OCI-LY3 (cell line): ENCODE measurements around the gene ADAMTS3.

Experiments used
- H2AFZ ChIP-seq: fragments of 200-600, 300-600 bp; shearing (Covaris generic); 2 replicates; pipeline ENCODE4 v1.6.0; 2014; ENCODE audit warnings: antibody characterized with exemption, low read depth, low read length
- H3K27ac ChIP-seq: fragments of 200-600, 300-600 bp; sonication (generic); 2 replicates; pipeline ENCODE4 v1.5.1; 2014; ENCODE audit warnings: mild to moderate bottlenecking, low read length, moderate library complexity, mixed read lengths
- H3K27me3 ChIP-seq: fragments of 200-600, 300-600 bp; sonication (generic); 2 replicates; pipeline ENCODE4 v1.6.1; 2014; ENCODE audit warnings: low read depth, low read length, mixed read lengths
- H3K36me3 ChIP-seq: fragments of 200-600, 300-600 bp; sonication (generic); replicated peaks from 2 replicates; pipeline ENCODE3; 2014; ENCODE audit warnings: low read depth, low read length, mixed read lengths
- H3K4me1 ChIP-seq: fragments of 300-600, 200-600 bp; sonication (generic); 2 replicates; pipeline ENCODE4 v1.6.1; 2014; ENCODE audit warnings: low read length, mixed read lengths
- H3K4me2 ChIP-seq: fragments of 200-600, 300-600 bp; sonication (generic); 2 replicates; pipeline ENCODE4 v1.6.1; 2014; ENCODE audit warnings: low read length, mixed read lengths
- H3K4me3 ChIP-seq: fragments of 300-600, 200-600 bp; sonication (generic); 2 replicates; pipeline ENCODE4 v1.5.1; 2014; ENCODE audit warnings: antibody characterized with exemption, mild to moderate bottlenecking, low read length, moderate library complexity
- H3K79me2 ChIP-seq: fragments of 300-600, 200-600 bp; shearing (Covaris generic); 2 replicates; pipeline ENCODE4 v1.6.1; 2014; ENCODE audit warnings: mild to moderate bottlenecking, low read length, mixed read lengths
- H3K9ac ChIP-seq: fragments of 300-600, 200-600 bp; shearing (Covaris generic); 2 replicates; pipeline ENCODE4 v1.6.0; 2014; ENCODE audit warnings: mild to moderate bottlenecking, low read length, moderate library complexity
- H3K9me3 ChIP-seq: fragments of 200-600, 300-600 bp; shearing (Covaris generic); 2 replicates; pipeline ENCODE4 v1.6.1; 2014; ENCODE audit warnings: low read length, mixed read lengths; ENCODE audit not compliant: insufficient read depth
- H4K20me1 ChIP-seq: fragments of 200-600, 300-600 bp; sonication (generic); 2 replicates; pipeline ENCODE4 v1.6.1; 2016; ENCODE audit warnings: low read length, mixed read lengths; ENCODE audit not compliant: insufficient read depth
- CTCF ChIP-seq: fragments of 200-600, 300-600 bp; sonication (generic); IDR thresholded peaks from 2 replicates; pipeline ENCODE4 v1.5.1; 2014; ENCODE audit warnings: antibody characterized with exemption, low read length, low read depth
- EZH2phosphoT487 ChIP-seq: fragments of 200-600 bp; shearing (Covaris generic); IDR thresholded peaks from 2 replicates; pipeline ENCODE4 v1.6.1; 2018; ENCODE audit warnings: antibody characterized with exemption, mixed run types, low read depth

ADAMTS3 gene

DNA sequence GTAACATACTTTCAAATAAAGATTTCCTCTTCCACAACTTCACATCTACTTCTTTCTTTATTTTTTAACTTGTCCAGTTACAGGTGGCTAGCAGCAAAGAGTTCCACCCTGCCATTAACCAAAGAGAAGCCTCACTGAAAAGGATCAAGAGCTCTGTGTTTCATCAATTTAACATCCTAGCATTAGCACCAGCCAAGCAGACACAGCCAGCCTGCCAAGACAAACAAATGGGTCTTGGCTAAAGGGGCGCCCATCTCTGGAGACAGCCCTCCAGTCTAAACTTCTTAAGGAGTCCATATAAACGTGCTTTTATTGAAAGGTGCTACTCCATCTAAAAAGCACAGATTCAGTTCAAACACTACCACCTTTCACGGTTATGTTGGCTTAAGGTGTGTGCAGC, 105.3 kb downstream of the ADAMTS3 start:
- Histone ChIP-seq H3K4me1 (no peaks in the 10 kb centered on the region), H3K79me2 (no peaks in the 10 kb centered on the region), H3K4me2 (no peak overlapping the region), H4K20me1 (no peaks in the 10 kb centered on the region), H3K9me3 (no peaks in the 10 kb centered on the region), H3K9ac (no peak overlapping the region), H3K27me3 (no peaks in the 10 kb centered on the region), H3K4me3 (no peak overlapping the region), H2AFZ (no peak overlapping the region), H3K27ac (no peak overlapping the region), H3K36me3 (no peaks in the 10 kb centered on the region)
- TF ChIP-seq EZH2phosphoT487 (no peak), CTCF (no peak)

GRCh38 chr4:72457158-72457557, 111.9 kb downstream of the ADAMTS3 start:
- no peaks in the 10 kb centered on the region for H3K79me2 ChIP-seq
- H3K4me3 ChIP-seq, result no peak overlapping the region
- H3K9me3 ChIP-seq, result no peaks in the 10 kb centered on the region
- TF ChIP-seq EZH2phosphoT487 (no peak), CTCF (no peak)
- no peaks in the 10 kb centered on the region for H4K20me1 ChIP-seq
- H3K27ac ChIP-seq, result no peak overlapping the region
- no peak overlapping the region for H3K4me2 ChIP-seq
- H3K4me1 ChIP-seq, result no peaks in the 10 kb centered on the region
- H3K36me3 ChIP-seq, result no peaks in the 10 kb centered on the region
- H3K27me3 ChIP-seq, result no peaks in the 10 kb centered on the region
- no peak overlapping the region for H2AFZ ChIP-seq
- H3K9ac ChIP-seq, result no peak overlapping the region

DNA sequence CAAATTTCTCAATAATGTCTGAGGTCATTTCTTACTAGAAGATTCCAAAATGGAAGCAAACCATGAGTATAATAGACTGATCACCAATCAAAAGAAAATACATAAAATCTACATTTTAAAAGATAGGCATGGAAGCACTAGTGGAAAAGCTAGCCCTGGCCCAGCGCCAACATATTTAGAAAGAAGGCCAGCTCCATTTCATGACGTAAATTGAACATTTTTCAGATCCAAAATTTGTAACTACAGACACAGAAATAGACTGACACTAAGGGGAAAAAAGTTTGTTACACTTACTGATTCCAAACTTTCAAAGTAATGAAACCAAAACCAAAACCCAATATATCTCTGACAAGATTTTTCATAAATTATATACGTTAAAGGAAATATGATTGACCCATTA, 117.7 kb downstream of the ADAMTS3 start:
- Histone ChIP-seq H3K9me3 (no peaks in the 10 kb centered on the region), H3K4me2 (no peak overlapping the region), H3K9ac (no peak overlapping the region), H3K4me1 (no peaks in the 10 kb centered on the region), H4K20me1 (no peaks in the 10 kb centered on the region), H3K4me3 (no peak overlapping the region), H3K27me3 (no peaks in the 10 kb centered on the region), H3K36me3 (no peaks in the 10 kb centered on the region), H2AFZ (no peak overlapping the region), H3K79me2 (no peaks in the 10 kb centered on the region), H3K27ac (no peak overlapping the region)
- no peak for TF ChIP-seq EZH2phosphoT487
- TF ChIP-seq CTCF, result no peak

GRCh38 chr4:72449705-72450104, 119.3 kb downstream of the ADAMTS3 start:
- no peaks in the 10 kb centered on the region for H3K36me3 ChIP-seq
- H3K27ac ChIP-seq, result no peak overlapping the region
- H4K20me1 ChIP-seq, result no peaks in the 10 kb centered on the region
- no peak overlapping the region for H2AFZ ChIP-seq
- no peak overlapping the region for H3K4me3 ChIP-seq
- no peak overlapping the region for H3K4me2 ChIP-seq
- no peaks in the 10 kb centered on the region for H3K79me2 ChIP-seq
- TF ChIP-seq CTCF (no peak), EZH2phosphoT487 (no peak)
- H3K27me3 ChIP-seq, result no peaks in the 10 kb centered on the region
- H3K9ac ChIP-seq, result no peak overlapping the region
- no peaks in the 10 kb centered on the region for H3K4me1 ChIP-seq
- H3K9me3 ChIP-seq, result no peaks in the 10 kb centered on the region
